ENCODE results near the gene TMPO. TPM values are rescaled to one million over a fixed set of nuclear protein-coding genes. Genes with fewer than 3 reads are reported as not detected.
"Not testable (repeated sequence)": the region's sequence is repeated elsewhere in the genome, so short reads cannot be mapped to it uniquely, and the experiment has no call there.

Gene TMPO
- total RNA-seq, 2 experiments from 2014 or later = 64.1 to 73.3 TPM

DNA sequence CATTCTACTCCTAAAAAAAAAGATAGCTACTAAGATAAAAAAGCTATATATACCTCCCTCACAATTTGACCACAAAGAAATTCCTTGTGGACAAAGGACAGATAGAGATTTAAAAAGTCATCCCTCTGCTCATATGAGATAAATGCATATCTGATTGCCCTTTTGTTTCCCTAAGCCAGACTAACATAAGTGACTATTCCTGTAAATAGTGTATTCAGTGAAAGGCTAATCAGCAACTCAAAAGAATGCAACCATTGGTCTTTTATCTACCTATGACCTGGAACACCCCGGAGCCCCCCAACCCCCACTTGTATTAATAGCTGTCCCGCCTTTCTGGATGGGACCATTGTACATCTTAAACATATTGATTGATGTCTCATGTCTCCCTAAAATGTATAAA lies 6.3 kb upstream of the TMPO start:
- TF ChIP-seq, protein P1, sequence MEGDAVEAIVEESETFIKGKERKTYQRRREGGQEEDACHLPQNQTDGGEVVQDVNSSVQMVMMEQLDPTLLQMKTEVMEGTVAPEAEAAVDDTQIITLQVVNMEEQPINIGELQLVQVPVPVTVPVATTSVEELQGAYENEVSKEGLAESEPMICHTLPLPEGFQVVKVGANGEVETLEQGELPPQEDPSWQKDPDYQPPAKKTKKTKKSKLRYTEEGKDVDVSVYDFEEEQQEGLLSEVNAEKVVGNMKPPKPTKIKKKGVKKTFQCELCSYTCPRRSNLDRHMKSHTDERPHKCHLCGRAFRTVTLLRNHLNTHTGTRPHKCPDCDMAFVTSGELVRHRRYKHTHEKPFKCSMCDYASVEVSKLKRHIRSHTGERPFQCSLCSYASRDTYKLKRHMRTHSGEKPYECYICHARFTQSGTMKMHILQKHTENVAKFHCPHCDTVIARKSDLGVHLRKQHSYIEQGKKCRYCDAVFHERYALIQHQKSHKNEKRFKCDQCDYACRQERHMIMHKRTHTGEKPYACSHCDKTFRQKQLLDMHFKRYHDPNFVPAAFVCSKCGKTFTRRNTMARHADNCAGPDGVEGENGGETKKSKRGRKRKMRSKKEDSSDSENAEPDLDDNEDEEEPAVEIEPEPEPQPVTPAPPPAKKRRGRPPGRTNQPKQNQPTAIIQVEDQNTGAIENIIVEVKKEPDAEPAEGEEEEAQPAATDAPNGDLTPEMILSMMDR (IDR thresholded peaks at IDR 0.05) = no peak
- Histone ChIP-seq H3K4me3 (ENCODE audit: low read length) (no peak overlapping the region), H3K9me3 (ENCODE audit: control insufficient read depth in 1 of 2, insufficient read depth in 1 of 2, low read length in 2 of 2) (no peaks in the 10 kb centered on the region), H3K4me1 (ENCODE audit: insufficient read depth, low read length) (peaks cover 13% of the 10 kb centered on the region), H3K36me3 (ENCODE audit: insufficient read depth, low read length) (no peaks in the 10 kb centered on the region), H3K27ac (ENCODE audit: low read depth in 1 of 2, low read length in 2 of 2) (no peak overlapping the region), H3K27me3 (ENCODE audit: control insufficient read depth in 1 of 2, insufficient read depth in 2 of 2, low read length in 2 of 2) (no peaks in the 10 kb centered on the region)
- Mint-ChIP-seq H3K9me3 (no peaks in the 10 kb centered on the region), H3K36me3 (ENCODE audit: low read depth) (peaks cover 6% of the 10 kb centered on the region), H3K27me3 (peaks cover 4% of the 10 kb centered on the region), H3K4me3 (no peak overlapping the region), H3K4me1 (ENCODE audit: low read depth) (peaks cover 36% of the 10 kb centered on the region), H3K27ac (no peak overlapping the region)
- ChIA-PET POLR2A (interaction anchor here (0.6 kb wide), 1 partner anchor 145 kb away, joined by 3 read pairs; no protein-coding TSS in a partner anchor), CTCF (interaction anchor here (1.1 kb wide), 1 partner anchor 18 kb away, joined by 3 read pairs; no protein-coding TSS in a partner anchor)
- intact Hi-C loops (cut with DNase I, micrococcal nuclease) = loop anchor here in 1 of 2 experiments (10.0 kb wide), 1 partner anchor 1604 kb away; the partner anchor contains the start of gene NEDD1
- DNase-seq = no peak
- no peak for ATAC-seq (ENCODE audit: poor library complexity)

DNA sequence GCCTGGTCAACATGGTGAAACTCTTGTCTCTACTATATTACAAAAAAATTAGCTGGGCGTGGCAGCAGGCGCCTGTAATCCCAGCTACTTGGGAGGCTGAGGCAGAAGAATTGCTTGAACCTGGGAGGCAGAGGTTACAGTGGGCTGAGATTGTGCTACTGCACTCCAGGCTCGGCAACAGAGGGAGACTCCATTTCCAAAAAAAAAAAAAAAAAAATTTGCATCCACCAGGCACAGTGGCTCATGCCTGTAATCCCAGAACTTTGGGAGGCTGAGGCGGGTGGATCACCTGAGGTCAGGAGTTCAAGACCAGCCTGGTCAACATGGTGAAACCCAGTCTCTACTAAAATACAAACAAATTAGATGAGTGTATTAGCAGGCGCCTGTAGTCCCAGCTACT lies 3.6 kb upstream of the TMPO start:
- POLR2A ChIA-PET = interaction anchor here (6.7 kb wide), 1 partner anchor 7 kb away, joined by 136 read pairs; no protein-coding TSS in a partner anchor
- H3K9me3 Mint-ChIP-seq; H3K4me3 ChIP-seq (ENCODE audit: low read length); H3K36me3 ChIP-seq (ENCODE audit: insufficient read depth, low read length); CTCF ChIA-PET; H3K27me3 Mint-ChIP-seq; H3K4me1 ChIP-seq (ENCODE audit: insufficient read depth, low read length); H3K9me3 ChIP-seq (ENCODE audit: control insufficient read depth in 1 of 2, insufficient read depth in 1 of 2, low read length in 2 of 2); H3K27ac ChIP-seq (ENCODE audit: low read depth in 1 of 2, low read length in 2 of 2); DNase-seq; H3K27ac Mint-ChIP-seq; ATAC-seq (ENCODE audit: poor library complexity); H3K4me3 Mint-ChIP-seq; H3K27me3 ChIP-seq (ENCODE audit: control insufficient read depth in 1 of 2, insufficient read depth in 2 of 2, low read length in 2 of 2): not testable (repeated sequence)
- intact Hi-C loops (cut with DNase I, micrococcal nuclease) = loop anchor here in 1 of 2 experiments (10.0 kb wide), 1 partner anchor 1633 kb away; the partner anchor contains the start of gene BLTP3B
- Mint-ChIP-seq H3K4me1 (ENCODE audit: low read depth) (peaks cover 37% of the 10 kb centered on the region), H3K36me3 (ENCODE audit: low read depth) (peaks cover 18% of the 10 kb centered on the region)

DNA sequence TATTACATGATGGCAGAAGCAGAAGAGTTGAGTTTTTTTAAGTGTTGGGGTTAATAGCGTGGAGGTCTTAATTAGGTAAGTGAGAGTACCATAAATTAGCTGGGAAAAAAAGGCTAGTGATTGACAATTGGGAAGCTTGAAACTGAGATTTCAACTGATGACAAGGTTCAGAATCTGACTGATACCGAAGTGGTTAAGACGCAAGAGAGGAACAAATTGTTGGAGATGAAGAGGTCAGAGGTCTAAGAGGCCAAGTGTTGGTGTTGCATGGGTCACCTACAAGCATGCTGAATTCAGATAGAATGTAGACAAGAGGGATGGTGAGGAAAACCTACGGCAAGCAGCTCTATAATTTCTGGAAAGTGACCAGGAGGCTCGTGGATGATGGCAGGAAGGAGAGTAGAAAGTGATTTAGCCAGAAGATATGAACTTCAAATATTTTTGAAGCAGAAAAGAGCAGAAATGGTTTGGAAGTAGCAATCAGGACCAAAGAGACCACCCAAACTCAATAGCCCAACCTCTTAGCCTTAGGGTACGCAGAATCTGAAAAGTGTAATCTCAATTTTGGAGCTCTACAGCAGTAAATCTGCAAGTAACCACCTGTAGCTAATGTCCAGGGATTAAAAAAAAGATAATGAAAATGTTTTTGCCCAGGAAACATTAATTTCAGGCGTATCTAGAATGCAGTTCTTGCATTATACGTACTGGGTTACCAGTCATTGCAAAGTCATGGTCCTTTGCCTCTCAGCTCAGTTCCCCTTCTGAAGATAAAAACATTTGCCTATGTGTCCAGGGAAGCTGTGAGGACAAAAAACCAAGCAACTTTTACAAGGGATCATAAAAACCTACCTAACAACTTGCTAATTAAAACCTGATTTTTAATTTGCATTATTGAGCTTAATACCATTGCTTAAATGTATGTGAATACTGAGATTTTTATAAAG lies 1.7 kb upstream of the TMPO start:
- Histone ChIP-seq H3K27ac (ENCODE audit: low read depth in 1 of 2, low read length in 2 of 2) (peak overlapping the region; percentile 93 to 97), H3K36me3 (ENCODE audit: insufficient read depth, low read length) (no peaks in the 10 kb centered on the region), H3K4me3 (ENCODE audit: low read length) (no peak overlapping the region), H3K4me1 (ENCODE audit: insufficient read depth, low read length) (peaks cover 15% of the 10 kb centered on the region), H3K27me3 (ENCODE audit: control insufficient read depth in 1 of 2, insufficient read depth in 2 of 2, low read length in 2 of 2) (no peaks in the 10 kb centered on the region), H3K9me3 (ENCODE audit: control insufficient read depth in 1 of 2, insufficient read depth in 1 of 2, low read length in 2 of 2) (no peaks in the 10 kb centered on the region)
- peak overlapping the region; percentile 98 for H3K4me3 Mint-ChIP-seq
- TF ChIP-seq, protein P1 (IDR thresholded peaks at IDR 0.05) = no peak
- H3K27ac Mint-ChIP-seq = peak overlapping the region; percentile 98
- CTCF ChIA-PET = interaction anchor here (0.5 to 8.1 kb wide), 3 partner anchors 19 to 130 kb away, joined by 3 to 117 read pairs (median 4); no protein-coding TSS in a partner anchor
- H3K4me1 Mint-ChIP-seq (ENCODE audit: low read depth) = peaks cover 46% of the 10 kb centered on the region
- no peaks in the 10 kb centered on the region for H3K9me3 Mint-ChIP-seq
- no peak for ATAC-seq (ENCODE audit: poor library complexity)
- H3K36me3 Mint-ChIP-seq (ENCODE audit: low read depth) = peaks cover 18% of the 10 kb centered on the region
- DNase-seq = no peak
- intact Hi-C loops (cut with DNase I, micrococcal nuclease) = loop anchor here in 1 of 2 experiments (1.0 to 10.0 kb wide), 2 partner anchors 8 to 1631 kb away; partner anchors contain the start of gene BLTP3B
- no peaks in the 10 kb centered on the region for H3K27me3 Mint-ChIP-seq
- POLR2A ChIA-PET = interaction anchor here (3.2 to 6.7 kb wide), 4 partner anchors 9 to 80 kb away, joined by 16 to 137 read pairs (median 92); partner anchors contain the start of gene SLC25A3
